Chondrocyte (in vitro differentiated cells): ENCODE data around the gene UGDH. TPM values are rescaled to one million over a fixed set of nuclear protein-coding genes. Genes with fewer than 3 reads are reported as not detected.
A peak's percentile ranks its signal among the peaks of the same experiment; 100 is the strongest.

Source experiments
- DNase-seq: peaks from one replicate; pipeline ENCODE4 v3.0.0; 2021; ENCODE audit warnings: mixed read lengths, low spot score
- H3K27ac Mint-ChIP-seq: one replicate; pipeline ENCODE4 v1.8.0; 2021; ENCODE audit warnings: mild to moderate bottlenecking, moderate library complexity, mixed read lengths; ENCODE audit not compliant: unreplicated experiment
- H3K27me3 Mint-ChIP-seq: 2 replicates; pipeline ENCODE4 v1.8.0; 2021; ENCODE audit warnings: low read depth, mixed read lengths
- H3K36me3 Mint-ChIP-seq: 2 replicates; pipeline ENCODE4 v1.8.0; 2021; ENCODE audit warnings: low read depth, mixed read lengths
- H3K4me1 Mint-ChIP-seq: 2 replicates; pipeline ENCODE4 v1.8.0; 2021; ENCODE audit warnings: low read depth, mild to moderate bottlenecking, mixed read lengths
- H3K4me3 Mint-ChIP-seq: one replicate; pipeline ENCODE4 v1.8.0; 2021; ENCODE audit warnings: mild to moderate bottlenecking, moderate library complexity, mixed read lengths; ENCODE audit not compliant: unreplicated experiment
- H3K9me3 Mint-ChIP-seq: 2 replicates; pipeline ENCODE4 v1.8.0; 2021; ENCODE audit warnings: low read depth, mixed read lengths
- CTCF ChIP-seq: fragments of 200-600 bp; sonication (generic); IDR thresholded peaks from 2 replicates; pipeline ENCODE4 v1.5.0; 2021; ENCODE audit warnings: antibody characterized with exemption, mild to moderate bottlenecking, moderate library complexity
- total RNA-seq: library from RNA; stranded (reverse); gene quantifications from 3 replicates; pipeline ENCODE4 v1.2.1, GENCODE V29; 2021

Gene UGDH
- total RNA-seq, 1 donor from 2014 or later: 151 TPM

GRCh38 chr4:39476187-39476895 is 50.9 kb downstream of the UGDH start:
- Mint-ChIP-seq H3K9me3 (no peaks in the 10 kb centered on the region), H3K27ac (peak overlapping the region; percentile 24), H3K36me3 (peaks cover 1% of the 10 kb centered on the region), H3K4me3 (no peak overlapping the region), H3K4me1 (peaks cover 12% of the 10 kb centered on the region), H3K27me3 (no peaks in the 10 kb centered on the region)
- TF ChIP-seq CTCF: no peak
- DNase-seq: no peak

- Mint-ChIP-seq H3K9me3 (no peaks in the 10 kb centered on the region), H3K27ac (no peak overlapping the region), H3K4me1 (peaks cover 20% of the 10 kb centered on the region), H3K36me3 (peaks cover 1% of the 10 kb centered on the region), H3K4me3 (no peak overlapping the region), H3K27me3 (no peaks in the 10 kb centered on the region)
- DNase-seq: no peak
- TF ChIP-seq CTCF: no peak
Measured at GRCh38 chr4:39472396-39472795, 54.8 kb downstream of the UGDH start.

GRCh38 chr4:39470402-39470801 is 56.8 kb downstream of the UGDH start:
- Mint-ChIP-seq H3K27ac (no peak overlapping the region), H3K4me3 (no peak overlapping the region), H3K4me1 (peaks cover 11% of the 10 kb centered on the region), H3K27me3 (no peaks in the 10 kb centered on the region), H3K36me3 (peaks cover 1% of the 10 kb centered on the region), H3K9me3 (no peaks in the 10 kb centered on the region)
- no peak for TF ChIP-seq CTCF
- no peak for DNase-seq

- DNase-seq: no peak
- H3K36me3 Mint-ChIP-seq: peaks cover 3% of the 10 kb centered on the region
- peaks cover 11% of the 10 kb centered on the region for H3K4me1 Mint-ChIP-seq
- TF ChIP-seq CTCF: peak; percentile 99
- no peaks in the 10 kb centered on the region for H3K9me3 Mint-ChIP-seq
- no peaks in the 10 kb centered on the region for H3K27me3 Mint-ChIP-seq
- no peak overlapping the region for H3K4me3 Mint-ChIP-seq
- peak overlapping the region; percentile 87 for H3K27ac Mint-ChIP-seq
Measured at GRCh38 chr4:39469429-39470077, 57.7 kb downstream of the UGDH start.

GRCh38 chr4:39467464-39467863 is 59.8 kb downstream of the UGDH start:
- Mint-ChIP-seq H3K4me1 (peaks cover 11% of the 10 kb centered on the region), H3K27me3 (no peaks in the 10 kb centered on the region), H3K36me3 (peaks cover 5% of the 10 kb centered on the region), H3K4me3 (no peak overlapping the region), H3K9me3 (no peaks in the 10 kb centered on the region), H3K27ac (peak overlapping the region; percentile 27)
- TF ChIP-seq CTCF: no peak
- DNase-seq: no peak
